Calu3 (cell line): ENCODE measurements around the gene SAT2. TPM values are rescaled to one million over a fixed set of nuclear protein-coding genes. Genes with fewer than 3 reads are reported as not detected.
A peak's percentile ranks its signal among the peaks of the same experiment; 100 is the strongest.

ENCODE experiments used
- BruUV-seq: library from RNA; stranded (reverse); fragments of 400-500 nt; replicated peaks from 2 replicates; lab custom pipeline; 2021; lab: Mats Ljungman, UMichigan
- CTCF ChIA-PET: fragments of 300-600 bp; sonication (Branson Sonifier 250); formaldehyde crosslinking; loops from one replicate; lab custom pipeline; 2022; ENCODE audit warnings: antibody characterized with exemption; lab: Charles Lee
- DNase-seq: peaks from one replicate; pipeline ENCODE4 v3.0.0; 2022
- H3K27ac Mint-ChIP-seq: one replicate; pipeline ENCODE4 v1.8.0; 2022; ENCODE audit warnings: mixed read lengths; ENCODE audit not compliant: unreplicated experiment
- H3K27me3 Mint-ChIP-seq: one replicate; pipeline ENCODE4 v1.8.0; 2022; ENCODE audit warnings: mixed read lengths; ENCODE audit not compliant: unreplicated experiment
- H3K36me3 Mint-ChIP-seq: one replicate; pipeline ENCODE4 v1.8.0; 2022; ENCODE audit warnings: mild to moderate bottlenecking, moderate library complexity, mixed read lengths; ENCODE audit not compliant: insufficient read depth, unreplicated experiment
- H3K4me1 Mint-ChIP-seq: one replicate; pipeline ENCODE4 v1.8.0; 2022; ENCODE audit warnings: mild to moderate bottlenecking, low read depth, mixed read lengths; ENCODE audit not compliant: unreplicated experiment
- H3K4me3 Mint-ChIP-seq: one replicate; pipeline ENCODE4 v1.8.0; 2022; ENCODE audit warnings: mild to moderate bottlenecking, low read depth, moderate library complexity, mixed read lengths; ENCODE audit not compliant: unreplicated experiment
- H3K9me3 Mint-ChIP-seq: one replicate; pipeline ENCODE4 v1.8.0; 2022; ENCODE audit warnings: low read depth, mixed read lengths; ENCODE audit not compliant: unreplicated experiment
- intact Hi-C: fragments of 100-400 bp; cut with micrococcal nuclease; formaldehyde crosslinking; loops from one replicate; pipeline ENCODE4 v1.10.0; 2022; ENCODE audit not compliant: unreplicated experiment
- total RNA-seq: library from RNA; stranded (reverse); gene quantifications from 2 replicates; pipeline ENCODE4 v1.2.3, GENCODE V29; 2022
- TF ChIP-seq, protein P1 (sequence below): fragments of 200-600 bp; IDR thresholded peaks from one replicate; pipeline ENCODE4 v1.8.0; 2022; ENCODE audit warnings: antibody characterized with exemption; ENCODE audit not compliant: unreplicated experiment

Gene SAT2
- total RNA-seq, 1 experiment from 2014 or later = 15.9 TPM

DNA sequence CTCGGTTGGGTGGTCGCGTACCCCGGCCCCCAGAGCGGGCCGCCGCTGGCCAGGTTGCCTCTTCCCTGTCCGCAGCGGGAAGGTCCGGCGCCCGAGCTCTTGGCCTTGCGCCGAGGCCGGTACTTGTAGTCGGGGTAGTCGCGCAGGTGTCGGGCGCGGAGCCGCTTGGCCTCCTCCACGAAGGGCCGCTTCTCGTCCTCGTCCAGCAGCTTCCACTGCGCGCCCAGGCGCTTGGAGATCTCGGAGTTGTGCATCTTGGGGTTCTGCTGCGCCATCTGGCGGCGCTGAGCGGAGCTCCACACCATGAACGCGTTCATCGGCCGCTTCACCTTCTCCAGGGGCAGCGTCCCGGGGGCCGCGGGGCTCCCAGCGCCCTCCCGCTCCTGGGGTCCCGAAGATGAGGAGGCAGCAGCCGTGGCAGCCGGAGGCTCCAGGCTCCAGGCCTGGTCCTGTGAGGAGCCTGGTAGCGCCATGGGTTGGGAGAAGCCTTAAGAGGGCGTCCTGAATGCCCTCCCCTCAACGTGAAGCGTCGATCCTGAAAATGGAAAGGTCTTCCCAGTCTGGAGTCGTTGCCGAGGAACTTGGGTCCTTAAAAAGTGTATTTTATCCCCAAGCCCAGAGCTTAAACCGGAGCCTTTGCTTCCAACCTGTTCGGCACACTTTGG lies 38.3 kb downstream of the SAT2 start:
- CTCF ChIA-PET = no interaction called here
- peaks cover 51% of the 10 kb centered on the region for H3K36me3 Mint-ChIP-seq
- intact Hi-C loops = no loop called here

DNA sequence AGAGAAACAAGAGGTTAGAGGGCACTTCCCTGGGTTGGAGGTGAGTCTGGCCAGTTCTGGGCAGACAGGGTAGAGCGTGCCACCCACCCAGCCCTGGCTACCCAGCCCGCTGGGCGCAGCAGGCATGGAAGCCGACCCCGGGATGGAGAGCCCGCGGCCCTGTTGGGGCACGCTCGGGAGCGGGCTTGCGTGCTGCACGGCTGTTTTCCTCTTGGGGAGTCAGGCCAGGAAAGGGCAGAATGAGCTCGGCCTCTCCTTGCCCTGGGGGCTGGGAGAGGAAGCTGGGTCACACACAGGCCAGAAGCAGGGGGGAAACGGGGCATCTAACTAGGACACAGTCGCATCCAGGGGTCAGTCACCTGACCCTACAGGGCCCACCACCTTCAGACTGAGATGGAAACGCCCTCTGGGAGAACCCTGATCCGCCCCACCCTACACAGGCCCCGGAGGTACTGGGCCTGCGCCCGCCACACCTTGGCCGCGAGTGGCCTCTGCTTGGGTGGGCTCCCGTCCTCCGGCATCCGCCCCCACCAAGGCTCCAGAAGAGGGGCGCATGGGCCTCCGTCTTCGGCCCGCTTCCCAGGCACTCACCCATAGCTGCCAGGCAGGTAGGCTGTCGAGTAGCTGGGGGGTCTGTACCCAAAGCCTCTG lies 38.9 kb downstream of the SAT2 start:
- no peaks in the 10 kb centered on the region for H3K9me3 Mint-ChIP-seq
- peaks cover 51% of the 10 kb centered on the region for H3K36me3 Mint-ChIP-seq
- TF ChIP-seq, protein P1, sequence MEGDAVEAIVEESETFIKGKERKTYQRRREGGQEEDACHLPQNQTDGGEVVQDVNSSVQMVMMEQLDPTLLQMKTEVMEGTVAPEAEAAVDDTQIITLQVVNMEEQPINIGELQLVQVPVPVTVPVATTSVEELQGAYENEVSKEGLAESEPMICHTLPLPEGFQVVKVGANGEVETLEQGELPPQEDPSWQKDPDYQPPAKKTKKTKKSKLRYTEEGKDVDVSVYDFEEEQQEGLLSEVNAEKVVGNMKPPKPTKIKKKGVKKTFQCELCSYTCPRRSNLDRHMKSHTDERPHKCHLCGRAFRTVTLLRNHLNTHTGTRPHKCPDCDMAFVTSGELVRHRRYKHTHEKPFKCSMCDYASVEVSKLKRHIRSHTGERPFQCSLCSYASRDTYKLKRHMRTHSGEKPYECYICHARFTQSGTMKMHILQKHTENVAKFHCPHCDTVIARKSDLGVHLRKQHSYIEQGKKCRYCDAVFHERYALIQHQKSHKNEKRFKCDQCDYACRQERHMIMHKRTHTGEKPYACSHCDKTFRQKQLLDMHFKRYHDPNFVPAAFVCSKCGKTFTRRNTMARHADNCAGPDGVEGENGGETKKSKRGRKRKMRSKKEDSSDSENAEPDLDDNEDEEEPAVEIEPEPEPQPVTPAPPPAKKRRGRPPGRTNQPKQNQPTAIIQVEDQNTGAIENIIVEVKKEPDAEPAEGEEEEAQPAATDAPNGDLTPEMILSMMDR = no peak
- H3K27me3 Mint-ChIP-seq = no peaks in the 10 kb centered on the region
- BruUV-seq = no TSS peak
- DNase-seq = no peak
- no peaks in the 10 kb centered on the region for H3K4me1 Mint-ChIP-seq
- H3K27ac Mint-ChIP-seq = no peak overlapping the region
- H3K4me3 Mint-ChIP-seq = no peak overlapping the region
- CTCF ChIA-PET = no interaction called here
- intact Hi-C loops = no loop called here

More for the DNA sequence above, 38.3 kb downstream of the SAT2 start:
- Mint-ChIP-seq H3K4me1 (no peaks in the 10 kb centered on the region), H3K27ac (no peak overlapping the region), H3K27me3 (no peaks in the 10 kb centered on the region), H3K9me3 (no peaks in the 10 kb centered on the region), H3K4me3 (no peak overlapping the region)
- no TSS peak for BruUV-seq
- DNase-seq = no peak
- TF ChIP-seq, protein P1 = no peak

DNA sequence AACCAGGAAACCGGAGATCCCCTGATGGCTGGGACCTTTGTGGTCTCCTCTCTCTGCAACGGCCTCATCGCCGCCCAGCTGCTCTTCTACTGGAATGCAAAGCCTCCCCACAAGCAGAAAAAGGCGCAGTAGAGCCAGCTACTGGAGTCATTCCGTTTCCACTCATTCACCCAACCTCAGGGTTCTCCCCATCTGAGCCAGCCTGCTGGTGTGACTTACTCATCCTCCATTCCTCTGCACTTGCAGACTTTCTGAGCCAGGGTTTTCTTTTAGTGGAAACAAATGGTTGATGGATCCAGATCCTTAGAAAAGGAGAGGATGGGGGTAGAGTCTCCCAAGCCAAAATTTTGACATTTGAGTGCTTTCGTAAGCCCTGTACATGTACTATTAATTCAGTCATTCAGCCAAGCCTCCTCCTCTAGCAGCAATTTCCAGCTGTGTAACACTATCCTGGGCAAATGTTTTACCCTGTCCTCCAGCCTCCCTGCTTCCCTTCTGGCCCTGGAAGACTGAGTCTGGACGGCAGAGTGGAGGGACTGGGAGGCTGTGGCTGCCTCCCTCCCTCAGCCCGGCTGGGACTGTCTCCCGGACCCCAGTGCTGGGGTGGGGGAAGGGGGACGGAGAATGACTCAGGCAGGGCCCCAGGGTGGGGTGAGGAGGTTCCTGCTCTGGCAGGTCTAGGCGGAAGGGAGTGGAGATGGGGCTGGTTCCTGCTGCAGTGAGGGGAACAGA lies 40.0 kb downstream of the SAT2 start:
- Mint-ChIP-seq H3K9me3 (no peaks in the 10 kb centered on the region), H3K36me3 (peaks cover 54% of the 10 kb centered on the region), H3K27ac (no peak overlapping the region), H3K27me3 (no peaks in the 10 kb centered on the region), H3K4me3 (no peak overlapping the region), H3K4me1 (no peaks in the 10 kb centered on the region)
- no peak for DNase-seq
- no TSS peak for BruUV-seq
- CTCF ChIA-PET = interaction anchor here (0.6 kb wide), 2 partner anchors 100 to 130 kb away, joined by 3 read pairs; partner anchors contain the start of genes DNAH2 and WRAP53
- TF ChIP-seq, protein P1 = no peak
- intact Hi-C loops = no loop called here

DNA sequence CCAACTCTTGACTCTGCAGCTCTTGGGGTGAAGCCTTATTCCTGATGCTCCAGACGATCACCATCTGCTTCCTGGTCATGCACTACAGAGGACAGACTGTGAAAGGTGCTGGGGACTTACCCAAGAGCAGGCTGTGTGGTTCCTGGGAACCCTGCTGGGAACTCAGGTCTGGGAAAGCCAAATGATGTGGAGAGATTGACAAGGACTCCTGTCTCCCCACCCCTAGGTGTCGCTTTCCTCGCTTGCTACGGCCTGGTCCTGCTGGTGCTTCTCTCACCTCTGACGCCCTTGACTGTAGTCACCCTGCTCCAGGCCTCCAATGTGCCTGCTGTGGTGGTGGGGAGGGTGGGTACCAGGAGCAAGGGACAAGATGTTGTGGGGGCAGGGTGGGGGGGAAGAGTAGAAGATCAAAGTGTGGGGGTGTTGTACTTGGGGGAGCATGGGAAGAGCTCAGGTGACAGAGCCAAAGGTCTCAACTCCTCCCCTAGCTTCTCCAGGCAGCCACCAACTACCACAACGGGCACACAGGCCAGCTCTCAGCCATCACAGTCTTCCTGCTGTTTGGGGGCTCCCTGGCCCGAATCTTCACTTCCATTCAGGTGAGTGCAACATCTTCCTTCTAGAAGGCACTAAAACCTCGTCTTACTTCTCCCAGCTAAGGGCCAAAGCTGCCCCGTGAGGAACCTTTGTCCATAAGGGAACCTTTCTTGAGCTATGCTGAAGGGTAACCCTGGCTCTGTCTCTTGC lies 40.8 kb downstream of the SAT2 start:
- TF ChIP-seq, protein P1 = peak; percentile 22
- H3K9me3 Mint-ChIP-seq = no peaks in the 10 kb centered on the region
- H3K36me3 Mint-ChIP-seq = peaks cover 61% of the 10 kb centered on the region
- peak; percentile 61 for DNase-seq
- H3K27me3 Mint-ChIP-seq = no peaks in the 10 kb centered on the region
- no peak overlapping the region for H3K27ac Mint-ChIP-seq
- H3K4me1 Mint-ChIP-seq = no peaks in the 10 kb centered on the region
- intact Hi-C loops = no loop called here
- no TSS peak for BruUV-seq
- H3K4me3 Mint-ChIP-seq = no peak overlapping the region
- CTCF ChIA-PET = interaction anchor here (0.6 kb wide), 2 partner anchors 101 to 130 kb away, joined by 3 read pairs; partner anchors contain the start of genes DNAH2 and WRAP53
